IPS DF 19.7 (cell line): ENCODE measurements around the gene CCDC187.
"Not testable (repeated sequence)": the region's sequence is repeated elsewhere in the genome, so short reads cannot be mapped to it uniquely, and the experiment has no call there.

Experiments
- DNase-seq: peaks from one replicate; pipeline ENCODE4 v3.0.0-alpha.2; 2013; ENCODE audit warnings: low read depth, low spot score

The CCDC187 gene

GRCh38 chr9:136267261-136268111, 36.4 kb downstream of the CCDC187 start:
- no peak for DNase-seq

DNA sequence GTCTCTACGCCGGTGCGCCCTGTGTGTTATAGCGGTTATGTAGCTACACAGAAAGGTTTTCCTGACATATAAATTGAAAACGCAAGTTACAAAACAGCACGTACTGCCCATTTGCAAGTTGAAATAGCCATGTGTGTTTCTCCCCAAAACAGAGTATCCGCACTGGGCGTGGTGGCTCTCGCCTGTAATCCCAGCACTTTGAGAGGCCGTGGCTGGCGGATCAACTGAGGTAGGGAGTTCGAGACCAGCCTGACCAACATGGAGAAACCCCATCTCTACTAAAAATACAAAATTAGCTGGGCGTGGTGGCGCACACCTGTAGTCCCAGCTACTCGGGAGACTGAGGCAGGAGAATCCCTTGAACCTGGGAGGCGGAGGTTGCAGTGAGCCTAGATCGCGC, 37.3 kb downstream of the CCDC187 start:
- not testable (repeated sequence) for DNase-seq

GRCh38 chr9:136265561-136266355, 38.1 kb downstream of the CCDC187 start:
- DNase-seq = no peak

- no peak for DNase-seq
Observed at GRCh38 chr9:136264441-136265405, 39.2 kb downstream of the CCDC187 start.

DNA sequence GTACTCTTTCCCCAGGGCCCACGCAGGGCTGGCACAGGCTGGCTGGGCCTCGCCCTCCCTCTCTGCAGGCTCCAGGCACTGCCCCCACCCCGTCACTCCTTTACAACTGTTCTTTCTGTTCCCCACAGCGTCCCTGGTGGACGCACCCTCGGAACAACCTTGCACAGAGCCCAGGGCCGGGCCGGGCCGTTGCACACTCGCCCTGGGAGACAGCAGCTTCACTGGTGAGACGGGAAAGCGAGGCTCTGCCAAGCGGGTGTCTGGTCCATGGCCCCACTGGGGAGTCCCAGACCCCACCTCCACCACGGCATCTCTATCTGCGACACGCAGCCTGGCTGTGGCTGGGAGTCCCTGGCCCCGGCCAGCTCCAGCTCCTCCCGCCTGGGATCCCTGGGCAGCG, 39.9 kb downstream of the CCDC187 start:
- no peak for DNase-seq

DNA sequence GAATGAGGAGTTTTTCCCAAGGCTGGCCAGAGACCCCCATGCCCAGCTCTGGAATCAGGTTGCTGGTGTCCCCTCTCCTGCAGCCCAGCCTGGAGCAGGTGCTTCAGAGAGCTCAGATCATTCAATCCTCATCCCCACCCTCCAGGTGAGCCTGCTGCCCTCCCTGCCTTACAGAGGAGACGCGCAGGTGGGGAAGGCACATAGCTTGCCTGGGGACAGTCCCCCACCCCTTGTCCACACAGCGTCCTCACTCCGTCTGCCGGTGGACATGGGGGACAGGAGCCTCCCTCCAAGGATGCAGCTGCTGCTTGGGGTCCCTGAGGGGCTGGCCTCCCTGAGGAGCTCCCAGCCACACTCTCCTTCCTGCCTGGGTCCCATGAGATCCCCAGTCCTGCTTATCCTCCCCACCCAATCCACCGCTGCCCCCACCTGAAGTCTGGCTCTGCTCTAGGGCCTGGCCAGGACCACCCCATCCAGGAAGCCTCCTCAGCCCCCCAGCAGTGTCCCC, 41.2 kb downstream of the CCDC187 start:
- DNase-seq = no peak

- DNase-seq = no peak
Observed at GRCh38 chr9:136261686-136262430, 42.0 kb downstream of the CCDC187 start.

DNA sequence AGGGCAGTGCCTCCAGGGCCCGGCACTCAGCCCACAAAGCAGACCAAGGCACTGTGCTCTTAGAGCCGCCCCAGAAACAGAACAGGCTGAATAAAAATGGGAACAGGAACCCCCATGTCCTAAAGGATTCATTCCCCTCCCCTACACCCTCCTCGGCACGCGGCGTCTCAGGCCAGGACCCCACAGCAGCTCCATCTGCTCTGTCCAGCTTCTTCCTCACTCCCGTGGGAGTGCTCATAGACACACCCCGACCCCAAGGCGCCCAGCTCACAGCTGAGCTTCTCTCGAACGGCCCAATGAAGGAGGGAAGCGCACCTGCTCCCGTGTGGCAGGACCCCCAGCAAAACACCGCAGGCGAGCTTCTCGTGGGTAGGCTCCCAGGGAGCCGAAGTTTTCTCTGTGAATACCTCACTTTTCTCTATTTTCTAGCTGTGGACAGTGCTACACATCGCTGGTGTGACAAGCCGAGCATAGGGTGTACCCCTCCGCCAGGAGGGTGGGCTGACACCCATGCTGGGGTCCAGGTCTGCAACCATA, 42.9 kb downstream of the CCDC187 start:
- no peak for DNase-seq

DNA sequence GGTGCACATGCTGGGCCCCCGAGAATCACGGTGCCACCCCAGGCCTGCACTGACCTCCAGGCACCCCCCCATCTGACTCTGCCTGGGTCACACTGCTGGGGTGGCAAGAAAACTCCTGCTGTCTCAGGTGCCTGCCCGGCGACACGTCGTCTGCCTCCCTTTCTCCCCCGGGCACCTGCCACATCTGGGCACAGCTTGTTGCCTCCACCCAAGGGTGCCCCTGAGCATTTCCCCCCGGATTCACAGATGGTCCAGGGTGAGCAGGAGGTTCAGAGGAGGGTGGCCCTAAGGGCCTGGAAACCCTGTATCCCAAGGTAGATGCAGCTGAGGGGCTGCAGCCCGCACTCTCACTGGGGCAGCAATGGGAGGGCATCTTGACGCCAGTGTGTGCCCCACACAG, 43.4 kb downstream of the CCDC187 start:
- no peak for DNase-seq

DNA sequence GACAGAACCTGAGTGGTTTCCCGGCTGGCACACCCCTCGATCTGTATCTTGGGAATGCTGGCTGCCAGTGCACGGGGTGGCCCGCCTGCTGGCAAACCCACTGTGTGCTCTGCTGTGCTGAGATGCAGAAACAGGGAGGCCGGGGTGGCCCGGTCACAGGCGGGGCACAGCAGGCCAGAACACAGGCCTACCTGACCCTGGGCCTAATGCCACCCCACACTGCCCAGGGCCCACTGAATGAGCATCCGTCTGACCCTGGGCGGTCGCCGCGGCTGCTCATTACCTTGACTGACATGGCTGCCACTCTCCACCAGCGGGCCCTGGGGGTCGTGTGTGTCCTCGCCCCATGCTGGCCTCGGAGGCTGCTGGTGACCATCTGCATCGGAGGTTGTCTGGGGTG, 44.1 kb downstream of the CCDC187 start:
- DNase-seq = no peak

GRCh38 chr9:136259517-136259813, 44.4 kb downstream of the CCDC187 start:
- no peak for DNase-seq

GRCh38 chr9:136258786-136259516, 44.9 kb downstream of the CCDC187 start:
- no peak for DNase-seq

- DNase-seq = no peak
Observed at GRCh38 chr9:136258299-136258625, 45.6 kb downstream of the CCDC187 start.

GRCh38 chr9:136257381-136258298, 46.3 kb downstream of the CCDC187 start:
- no peak for DNase-seq

GRCh38 chr9:136255896-136256890, 47.7 kb downstream of the CCDC187 start:
- DNase-seq = no peak

GRCh38 chr9:136255166-136255538, 48.7 kb downstream of the CCDC187 start:
- no peak for DNase-seq

GRCh38 chr9:136254381-136255165, 49.3 kb downstream of the CCDC187 start:
- DNase-seq = no peak
